HG03460 (cell line): Measurements from ENCODE around the gene SLC9A5.

ENCODE experiments used
- ATAC-seq: cut with Tn5 transposase; IDR thresholded peaks from one replicate; pipeline ENCODE4 v1.9.1; 2021; ENCODE audit not compliant: unreplicated experiment

SLC9A5 gene

DNA sequence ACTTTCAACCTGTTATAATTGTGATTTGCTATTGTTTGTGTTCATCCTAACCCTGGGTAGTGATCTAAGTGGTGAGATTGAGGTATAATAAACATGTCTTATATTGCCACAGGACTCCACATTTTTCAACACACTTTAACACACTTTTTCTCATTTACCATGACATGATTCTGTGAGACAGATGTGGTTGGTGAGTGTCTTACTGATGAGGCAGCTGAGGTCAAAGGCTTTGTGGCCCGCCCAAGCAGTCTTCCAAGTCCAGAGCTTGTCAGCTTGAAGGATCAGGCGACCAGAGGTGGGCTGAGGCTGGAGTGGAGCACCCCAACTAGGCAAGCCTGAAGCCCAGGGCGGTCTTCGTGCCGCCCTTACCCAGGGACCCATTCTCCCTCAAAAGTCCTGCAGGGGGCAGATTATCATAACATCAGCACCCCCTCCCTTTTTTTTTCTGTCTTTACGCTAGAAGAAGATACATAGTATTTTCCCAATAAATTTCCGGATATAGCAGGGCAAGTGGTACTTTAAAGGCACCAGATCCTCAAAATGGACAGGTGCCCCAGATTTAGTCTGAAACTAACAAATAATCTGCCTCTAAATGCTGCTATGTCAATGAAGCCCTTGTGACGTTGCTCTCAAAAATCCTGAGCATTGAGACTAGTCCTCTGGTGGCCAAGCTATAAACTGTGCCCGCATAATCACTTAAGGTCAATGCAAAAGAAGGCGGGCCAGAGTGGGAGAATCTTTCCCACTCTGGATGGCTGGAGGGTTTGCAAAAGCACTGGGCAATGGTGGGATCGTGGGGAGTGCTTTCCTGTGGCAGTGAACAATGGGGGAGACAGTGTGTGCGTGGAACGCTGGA lies 56.7 kb downstream of the SLC9A5 start:
- no peak for ATAC-seq

DNA sequence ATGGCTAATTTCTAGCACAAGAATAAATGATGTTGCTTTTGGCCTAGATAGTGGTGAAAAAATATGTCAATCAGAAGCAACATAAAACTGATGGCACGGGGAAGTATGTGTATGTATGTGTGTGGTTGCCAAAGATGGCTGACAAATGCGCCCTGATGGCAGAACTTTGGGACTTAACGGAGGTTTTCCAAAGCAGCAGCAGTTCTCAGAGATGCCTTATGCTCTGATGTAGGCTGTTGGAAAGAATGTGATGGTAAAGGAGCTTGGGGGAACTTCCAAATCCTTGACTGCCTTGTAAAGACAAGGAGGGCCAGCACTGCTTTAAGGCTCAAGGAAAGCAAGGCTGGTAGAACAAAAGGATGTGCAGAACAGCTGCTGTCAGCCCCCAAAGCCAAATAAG lies 61.8 kb downstream of the SLC9A5 start:
- ATAC-seq, result no peak

DNA sequence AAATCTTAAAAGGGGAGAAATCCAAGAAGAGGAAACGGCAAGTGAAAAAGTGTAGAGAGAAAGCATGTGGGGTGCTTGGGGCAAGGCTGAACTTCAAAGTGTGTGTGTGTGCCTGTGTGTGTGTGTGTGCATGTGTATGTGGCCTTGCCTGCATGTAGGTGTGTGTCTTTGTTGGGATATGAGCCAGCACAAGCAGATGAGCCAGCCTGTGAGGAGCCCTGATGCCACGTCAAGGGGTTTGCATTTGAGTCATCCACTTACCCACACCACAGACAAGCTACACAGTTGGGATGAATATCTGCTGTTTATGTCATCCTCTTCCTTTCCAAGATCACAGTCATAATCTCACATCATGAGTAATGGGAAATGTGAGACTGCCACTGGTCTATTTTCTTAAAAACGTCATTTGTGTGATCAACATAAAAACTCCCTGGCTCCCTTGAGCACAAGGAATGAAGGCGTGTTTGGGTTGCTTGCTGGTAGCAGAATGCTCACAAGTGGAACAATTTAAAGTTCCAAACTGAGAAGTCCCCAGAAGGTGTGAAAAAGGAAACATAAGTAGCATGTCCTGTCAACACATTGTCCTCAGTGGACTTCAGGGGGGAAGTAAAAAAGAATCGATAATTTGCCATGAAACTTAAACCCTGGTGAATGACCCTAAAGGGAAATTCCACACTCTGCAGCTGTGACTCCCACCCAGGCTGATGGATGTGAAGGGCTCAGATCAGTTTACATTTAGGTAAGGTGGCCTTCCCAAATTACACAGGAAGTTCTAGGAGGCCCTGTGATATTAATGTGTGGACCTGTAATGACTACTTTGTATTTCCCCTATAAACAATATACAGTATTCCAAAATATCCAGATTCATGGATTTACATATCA lies 63.1 kb downstream of the SLC9A5 start:
- ATAC-seq, result peak; percentile 82

DNA sequence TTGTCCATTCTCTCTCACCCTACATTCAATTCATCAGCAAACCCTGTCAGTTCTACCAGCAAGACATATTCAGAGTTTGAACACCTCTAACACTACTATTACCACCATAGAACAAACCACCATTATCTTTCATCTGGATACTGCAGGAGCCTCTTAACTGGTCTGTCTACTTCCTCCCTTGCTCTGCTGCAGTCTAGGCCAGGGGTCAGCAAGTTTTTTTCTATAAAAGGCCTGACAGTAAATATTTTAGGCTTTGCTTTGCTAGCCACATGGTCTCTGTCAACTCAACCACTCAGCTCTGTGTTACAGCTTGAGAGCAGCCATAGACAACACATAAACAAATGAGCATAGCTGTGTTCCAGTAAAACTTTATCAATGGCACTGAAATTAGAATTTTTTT lies 63.9 kb downstream of the SLC9A5 start:
- ATAC-seq, result no peak

DNA sequence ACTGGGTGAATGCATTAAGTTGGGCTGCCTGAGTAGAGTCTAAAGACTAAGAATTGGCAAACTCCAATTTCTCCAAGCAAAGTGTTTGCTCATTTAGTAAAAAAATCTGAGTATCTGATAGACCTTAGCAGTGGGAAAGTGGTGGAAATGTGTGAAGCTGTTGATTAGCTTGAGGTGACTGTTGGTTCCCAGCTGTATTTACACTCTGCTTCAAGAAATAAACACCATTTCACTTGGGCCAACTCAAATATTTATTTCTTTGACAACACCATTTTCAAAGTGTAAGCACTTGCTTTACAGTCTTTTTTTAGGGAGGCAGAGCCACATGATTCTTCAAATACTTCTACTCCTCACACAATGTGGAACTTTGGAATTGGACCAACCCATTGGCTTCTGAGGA lies 69.1 kb downstream of the SLC9A5 start:
- ATAC-seq, result no peak
